IMR-90 (cell line): ENCODE results near the gene MAEA. TPM values are rescaled to one million over a fixed set of nuclear protein-coding genes. Genes with fewer than 3 reads are reported as not detected.

Experiments
- ATAC-seq: fragments of 200-7000 bp; cut with Tn5 transposase; 2 replicates; pipeline ENCODE4 v1.9.1; 2020; ENCODE audit warnings: low read depth, mild to moderate bottlenecking, moderate library complexity
- BruUV-seq: library from RNA; stranded (reverse); fragments of 400-500 nt; replicated peaks from 2 replicates; lab custom pipeline; 2021; lab: Mats Ljungman, UMichigan
- CTCF ChIA-PET: fragments of 300-600 bp; formaldehyde crosslinking; extraction: SDS; loops from one replicate; lab custom pipeline; 2021; ENCODE audit warnings: antibody characterized with exemption; lab: Yijun Ruan, JAX
- POLR2A ChIA-PET: fragments of 300-600 bp; sonication (Branson Sonifier 250); formaldehyde crosslinking; loops from one replicate; lab custom pipeline; 2022; ENCODE audit warnings: antibody characterized with exemption; ENCODE audit not compliant: unreplicated experiment; lab: Charles Lee
- DNase-seq: peaks from one replicate; pipeline ENCODE4 v3.0.0; 2013
- H2AFZ ChIP-seq: replicated peaks from 2 replicates; pipeline ENCODE3; 2013; ENCODE audit warnings: low read length, mild to moderate bottlenecking; ENCODE audit not compliant: poor library complexity
- H2AK5ac ChIP-seq: 2 replicates; pipeline ENCODE4 v1.6.1; 2013; ENCODE audit warnings: low read depth, low read length, inconsistent platforms
- H2AK9ac ChIP-seq: replicated peaks from 2 replicates; pipeline ENCODE3; 2013; ENCODE audit warnings: mild to moderate bottlenecking, low read depth, low read length, moderate library complexity; ENCODE audit not compliant: poor library complexity
- H2BK120ac ChIP-seq: 2 replicates; pipeline ENCODE4 v1.6.1; 2013; ENCODE audit warnings: low read depth, low read length, inconsistent platforms
- H2BK15ac ChIP-seq: 3 replicates; pipeline ENCODE4 v1.6.1; 2013; ENCODE audit warnings: low read depth, low read length, inconsistent platforms
- H2BK20ac ChIP-seq: 2 replicates; pipeline ENCODE4 v1.6.1; 2013; ENCODE audit warnings: low read depth, mild to moderate bottlenecking, inconsistent platforms, low read length, moderate library complexity
- H2BK5ac ChIP-seq: 2 replicates; pipeline ENCODE4 v1.6.1; 2013; ENCODE audit warnings: mild to moderate bottlenecking, low read depth, low read length, inconsistent platforms; ENCODE audit not compliant: poor library complexity, severe bottlenecking
- H3K14ac ChIP-seq: replicated peaks from 2 replicates; pipeline ENCODE4 v1.6.1; 2013; ENCODE audit warnings: low read depth, low read length, inconsistent platforms
- H3K18ac ChIP-seq: 2 replicates; pipeline ENCODE4 v1.6.1; 2013; ENCODE audit warnings: low read depth, low read length, control low read depth
- H3K23ac ChIP-seq: 2 replicates; pipeline ENCODE4 v1.6.1; 2013; ENCODE audit warnings: low read depth, low read length, inconsistent platforms
- H3K27ac ChIP-seq: 2 replicates; pipeline ENCODE4 v1.5.1; 2013; ENCODE audit warnings: mild to moderate bottlenecking, control low read depth, low read length; ENCODE audit not compliant: insufficient read depth
- H3K27me3 ChIP-seq: 2 replicates; pipeline ENCODE4 v1.6.1; 2013; ENCODE audit warnings: low read length; ENCODE audit not compliant: control insufficient read depth, insufficient read depth
- H3K36me3 ChIP-seq: 2 replicates; pipeline ENCODE4 v1.6.1; 2013; ENCODE audit warnings: low read length, mixed read lengths; ENCODE audit not compliant: control insufficient read depth, insufficient read depth
- H3K4ac ChIP-seq: 2 replicates; pipeline ENCODE4 v1.6.1; 2013; ENCODE audit warnings: low read depth, low read length, inconsistent platforms
- H3K4me1 ChIP-seq: 2 replicates; pipeline ENCODE4 v1.6.1; 2013; ENCODE audit warnings: low read length, mixed read lengths; ENCODE audit not compliant: control insufficient read depth, insufficient read depth
- H3K4me2 ChIP-seq: 2 replicates; pipeline ENCODE4 v1.6.1; 2013; ENCODE audit warnings: low read depth, mild to moderate bottlenecking, control low read depth, low read length, moderate library complexity
- H3K4me3 ChIP-seq: 2 replicates; pipeline ENCODE4 v1.5.1; 2013; ENCODE audit warnings: low read depth, mild to moderate bottlenecking, control low read depth, low read length, moderate library complexity; ENCODE audit not compliant: insufficient read depth
- H3K56ac ChIP-seq: 2 replicates; pipeline ENCODE4 v1.6.1; 2013; ENCODE audit warnings: low read length, inconsistent platforms; ENCODE audit not compliant: insufficient read depth; ENCODE audit errors: extremely low read depth
- H3K79me1 ChIP-seq, 2 experiments: 2 replicates each; pipeline ENCODE4 v1.6.1; 2013; ENCODE audit warnings: low read length in 2 of 2, inconsistent platforms in 1 of 2, low read depth in 1 of 2
- H3K9ac ChIP-seq: 2 replicates; pipeline ENCODE4 v1.6.1; 2013; ENCODE audit warnings: low read depth, low read length, control low read depth
- H3K9me1 ChIP-seq: 2 replicates; pipeline ENCODE4 v1.6.1; 2013; ENCODE audit warnings: low read length, inconsistent platforms; ENCODE audit not compliant: insufficient read depth
- H3K9me3 ChIP-seq: 2 replicates; pipeline ENCODE4 v1.6.1; 2013; ENCODE audit warnings: low read length; ENCODE audit not compliant: control insufficient read depth, insufficient read depth
- H4K20me1 ChIP-seq: 2 replicates; pipeline ENCODE4 v1.6.1; 2013; ENCODE audit warnings: low read length, inconsistent platforms; ENCODE audit not compliant: insufficient read depth
- H4K5ac ChIP-seq: 2 replicates; pipeline ENCODE4 v1.6.1; 2013; ENCODE audit warnings: mild to moderate bottlenecking, low read depth, low read length, control low read depth
- H4K8ac ChIP-seq, 2 experiments: 2 replicates each; pipeline ENCODE4 v1.6.1; 2013; ENCODE audit warnings: low read depth in 2 of 2, low read length in 2 of 2, control low read depth in 1 of 2, inconsistent platforms in 1 of 2
- H4K91ac ChIP-seq: 2 replicates; pipeline ENCODE4 v1.6.1; 2013; ENCODE audit warnings: low read depth, low read length, inconsistent platforms; ENCODE audit not compliant: insufficient read depth
- BHLHE40 ChIP-seq: fragments of 150-350 bp; IDR thresholded peaks from 2 replicates; pipeline ENCODE4 v1.6.1; 2016; ENCODE audit warnings: mild to moderate bottlenecking, low read depth, low read length
- CEBPB ChIP-seq: IDR thresholded peaks from 2 replicates; pipeline ENCODE4 v1.6.1; 2012; ENCODE audit warnings: low read depth, low read length, improper control_type of control experiment
- CHD1 ChIP-seq: IDR thresholded peaks from 2 replicates; pipeline ENCODE4 v1.6.1; 2012; ENCODE audit warnings: low read depth, low read length, improper control_type of control experiment
- CTCF ChIP-seq: conservative IDR thresholded peaks from 2 replicates; pipeline ENCODE4 v1.5.1; 2012; ENCODE audit warnings: mild to moderate bottlenecking, low read depth, low read length, improper control_type of control experiment
- ELK1 ChIP-seq: fragments of 150-350 bp; IDR thresholded peaks from 2 replicates; pipeline ENCODE4 v1.6.1; 2016; ENCODE audit warnings: low read depth, mild to moderate bottlenecking, low read length, moderate library complexity, borderline replicate concordance
- FOS ChIP-seq: fragments of 150-350 bp; IDR thresholded peaks from 2 replicates; pipeline ENCODE4 v1.6.1; 2016; ENCODE audit warnings: low read depth, low read length
- MAFK ChIP-seq: IDR thresholded peaks from 2 replicates; pipeline ENCODE4 v1.6.1; 2012; ENCODE audit warnings: low read depth, low read length, improper control_type of control experiment
- MAZ ChIP-seq: IDR thresholded peaks from 2 replicates; pipeline ENCODE4 v1.6.1; 2012; ENCODE audit warnings: low read depth, mild to moderate bottlenecking, low read length, improper control_type of control experiment, moderate library complexity, borderline replicate concordance
- MXI1 ChIP-seq: IDR thresholded peaks from 2 replicates; pipeline ENCODE4 v1.6.1; 2012; ENCODE audit warnings: low read depth, mild to moderate bottlenecking, low read length, moderate library complexity, borderline replicate concordance
- NFE2L2 ChIP-seq: fragments of 150-350 bp; IDR thresholded peaks from 2 replicates; pipeline ENCODE4 v1.6.1; 2016; ENCODE audit warnings: low read depth, mild to moderate bottlenecking, low read length
- POLR2A ChIP-seq: IDR thresholded peaks from 2 replicates; pipeline ENCODE4 v1.6.1; 2012; ENCODE audit warnings: mild to moderate bottlenecking, low read depth, low read length
- RAD21 ChIP-seq: IDR thresholded peaks from 2 replicates; pipeline ENCODE4 v1.6.1; 2012; ENCODE audit warnings: low read length, improper control_type of control experiment
- RCOR1 ChIP-seq: IDR thresholded peaks from 2 replicates; pipeline ENCODE4 v1.6.1; 2012; ENCODE audit warnings: mild to moderate bottlenecking, low read length, improper control_type of control experiment; ENCODE audit not compliant: insufficient replicate concordance
- RFX5 ChIP-seq: IDR thresholded peaks from 2 replicates; pipeline ENCODE4 v1.8.0; 2012; ENCODE audit warnings: low read depth, mild to moderate bottlenecking, low read length, moderate library complexity
- SMC3 ChIP-seq: fragments of 150-350 bp; IDR thresholded peaks from 2 replicates; pipeline ENCODE4 v1.6.1; 2016; ENCODE audit warnings: low read depth, mild to moderate bottlenecking, antibody characterized with exemption, low read length, moderate library complexity
- USF2 ChIP-seq: fragments of 150-350 bp; IDR thresholded peaks from 2 replicates; pipeline ENCODE4 v1.6.1; 2017; ENCODE audit warnings: mild to moderate bottlenecking, antibody characterized with exemption, low read length, low read depth
- WGBS, 2 experiments: methylation state at CpG; one replicate each; pipeline versions ENCODE4 v1.1.5 to v1.1.7; 2013; ENCODE audit warnings: missing lambda C conversion rate in 2 of 2; ENCODE audit not compliant: insufficient read length in 1 of 2; ENCODE audit errors: extremely low coverage in 2 of 2; 5-methylcytosine and 5-hydroxymethylcytosine counted together
- dilution Hi-C: fragments of 300-500 bp; cut with HindIII; formaldehyde crosslinking; loops from one replicate; pipeline ENCODE4 v1.14.3; 2018; ENCODE audit warnings: low sequenced_read_pairs; ENCODE audit not compliant: unreplicated experiment
- in situ Hi-C: fragments of 300-500 bp; cut with MboI; formaldehyde crosslinking; loops from 3 replicates; pipeline ENCODE4 v1.14.3; 2019; ENCODE audit warnings: low sequenced_read_pairs, inconsistent platforms, mixed read lengths
- intact Hi-C: fragments of 100-400 bp; cut with micrococcal nuclease; formaldehyde crosslinking; loops from 2 replicates; pipeline ENCODE4 v1.10.0; 2022
- polyA plus RNA-seq, 3 experiments: library from polyadenylated mRNA; depleted of rRNA; stranded (reverse); fragments of >200 nt; gene quantifications; 2 replicates each; pipeline ENCODE4 v1.2.3, GENCODE V29; 2012; ENCODE audit warnings: low replicate concordance in 1 of 3
- total RNA-seq: library from RNA; depleted of rRNA; stranded (reverse); fragments of >200 nt; gene quantifications from 2 replicates; pipeline ENCODE4 v1.2.3, GENCODE V29; 2012

The MAEA gene
- total and polyA plus RNA-seq, 2 of the 4 experiments (the other 2 are of a cell fraction): 61.5 to 108 TPM

- dilution Hi-C loops: no loop called here
- H4K20me1 ChIP-seq: no peaks in the 10 kb centered on the region
- no peak overlapping the region for H4K91ac ChIP-seq
- H3K9me1 ChIP-seq: no peaks in the 10 kb centered on the region
- H2AK5ac ChIP-seq: no peak overlapping the region
- no peaks in the 10 kb centered on the region for H3K27me3 ChIP-seq
- no peak overlapping the region for H3K4me2 ChIP-seq
- H2BK15ac ChIP-seq: no peak overlapping the region
- H2BK5ac ChIP-seq: no peak overlapping the region
- no peak overlapping the region for H3K27ac ChIP-seq
- in situ Hi-C loops: no loop called here
- no peak overlapping the region for H2BK20ac ChIP-seq
- TF ChIP-seq MAFK (no peak), CHD1 (no peak), CEBPB (no peak), ELK1 (no peak), MXI1 (no peak), RAD21 (no peak), FOS (no peak), SMC3 (no peak), BHLHE40 (no peak), RCOR1 (no peak), MAZ (no peak), NFE2L2 (no peak), RFX5 (no peak), USF2 (no peak), CTCF (no peak), POLR2A (no peak)
- no peak overlapping the region for H3K4ac ChIP-seq
- H3K9me3 ChIP-seq: no peaks in the 10 kb centered on the region
- ChIA-PET POLR2A (no interaction called here), CTCF (no interaction called here)
- H3K4me1 ChIP-seq: no peaks in the 10 kb centered on the region
- H2AK9ac ChIP-seq: no peak overlapping the region
- no peak overlapping the region for H3K18ac ChIP-seq
- BruUV-seq: no TSS peak
- intact Hi-C loops: no loop called here
- WGBS, 2 experiments: 94% methylated on average over 14 of the region's 27 CpGs; no CpG with 5 or more reads in 1 of the 2 experiments
- no peak overlapping the region for H2AFZ ChIP-seq
- no peak overlapping the region for H3K4me3 ChIP-seq
- no peak overlapping the region for H3K23ac ChIP-seq
- no peak overlapping the region for H3K9ac ChIP-seq
- H4K5ac ChIP-seq: no peak overlapping the region
- H4K8ac ChIP-seq: no peak overlapping the region
- no peak overlapping the region for H3K14ac ChIP-seq
- H3K79me1 ChIP-seq: no peaks in the 10 kb centered on the region
- no peak for DNase-seq
- H2BK120ac ChIP-seq: no peak overlapping the region
- peaks cover 23% of the 10 kb centered on the region for H3K36me3 ChIP-seq
- no peak for ATAC-seq
- H3K56ac ChIP-seq: no peak overlapping the region
These were observed 89.7 kb downstream of the MAEA start for GRCh38 chr4:1379351-1379781.
